Lower leg skin (tissue), 3 donors: Measurements from ENCODE around the gene FAM234A.

Source experiments
- POLR2A ChIP-seq, 2 donors: fragments of 450-650 bp; IDR thresholded peaks; one replicate each; pipeline ENCODE4 v1.6.1; 2016 to 2017; ENCODE audit warnings: antibody characterized with exemption in 2 of 2, mild to moderate bottlenecking in 1 of 2, moderate library complexity in 1 of 2
- TF ChIP-seq, protein P1 (sequence below), 3 donors: fragments of 450-650 bp; IDR thresholded peaks; one replicate each; pipeline ENCODE4 v1.5.1; 2016; ENCODE audit warnings: antibody characterized with exemption in 3 of 3, mild to moderate bottlenecking in 3 of 3, moderate library complexity in 2 of 3

- TF ChIP-seq, protein P1, sequence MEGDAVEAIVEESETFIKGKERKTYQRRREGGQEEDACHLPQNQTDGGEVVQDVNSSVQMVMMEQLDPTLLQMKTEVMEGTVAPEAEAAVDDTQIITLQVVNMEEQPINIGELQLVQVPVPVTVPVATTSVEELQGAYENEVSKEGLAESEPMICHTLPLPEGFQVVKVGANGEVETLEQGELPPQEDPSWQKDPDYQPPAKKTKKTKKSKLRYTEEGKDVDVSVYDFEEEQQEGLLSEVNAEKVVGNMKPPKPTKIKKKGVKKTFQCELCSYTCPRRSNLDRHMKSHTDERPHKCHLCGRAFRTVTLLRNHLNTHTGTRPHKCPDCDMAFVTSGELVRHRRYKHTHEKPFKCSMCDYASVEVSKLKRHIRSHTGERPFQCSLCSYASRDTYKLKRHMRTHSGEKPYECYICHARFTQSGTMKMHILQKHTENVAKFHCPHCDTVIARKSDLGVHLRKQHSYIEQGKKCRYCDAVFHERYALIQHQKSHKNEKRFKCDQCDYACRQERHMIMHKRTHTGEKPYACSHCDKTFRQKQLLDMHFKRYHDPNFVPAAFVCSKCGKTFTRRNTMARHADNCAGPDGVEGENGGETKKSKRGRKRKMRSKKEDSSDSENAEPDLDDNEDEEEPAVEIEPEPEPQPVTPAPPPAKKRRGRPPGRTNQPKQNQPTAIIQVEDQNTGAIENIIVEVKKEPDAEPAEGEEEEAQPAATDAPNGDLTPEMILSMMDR (IDR thresholded peaks at IDR 0.05), result no peak
- no peak for TF ChIP-seq POLR2A (IDR thresholded peaks at IDR 0.05)
These were observed 41.2 kb upstream of the FAM234A start for GRCh38 chr16:193441-193840.
